ENCODE measurements around the gene MS4A4A. TPM values are rescaled to one million over a fixed set of nuclear protein-coding genes. Genes with fewer than 3 reads are reported as not detected.

The MS4A4A gene
- total RNA-seq, 4 donors from 2014 or later, result 12.3 to 64.6 (median 19.3) TPM

GRCh38 chr11:60344146-60344545 lies 63.7 kb downstream of the MS4A4A start:
- DNase-seq (ENCODE audit: extremely low spot score), result no peak
- WGBS, result 92% methylated on average over 2 of the region's 2 CpGs

GRCh38 chr11:60345489-60345888 lies 65.0 kb downstream of the MS4A4A start:
- DNase-seq (ENCODE audit: extremely low spot score), result no peak
- intact Hi-C loops (cut with DNase I), result no loop called here
- Histone ChIP-seq H3K9me3 (no peaks in the 10 kb centered on the region), H3K27ac (replicated peaks in 1 of 4) (no peak overlapping the region), H3K36me3 (no peaks in the 10 kb centered on the region), H3K4me3 (no peak overlapping the region), H3K4me1 (no peaks in the 10 kb centered on the region), H3K27me3 (peaks cover 0 to 9% (median 0%) of the 10 kb centered on the region in 4 donors)
- TF ChIP-seq, protein P1, sequence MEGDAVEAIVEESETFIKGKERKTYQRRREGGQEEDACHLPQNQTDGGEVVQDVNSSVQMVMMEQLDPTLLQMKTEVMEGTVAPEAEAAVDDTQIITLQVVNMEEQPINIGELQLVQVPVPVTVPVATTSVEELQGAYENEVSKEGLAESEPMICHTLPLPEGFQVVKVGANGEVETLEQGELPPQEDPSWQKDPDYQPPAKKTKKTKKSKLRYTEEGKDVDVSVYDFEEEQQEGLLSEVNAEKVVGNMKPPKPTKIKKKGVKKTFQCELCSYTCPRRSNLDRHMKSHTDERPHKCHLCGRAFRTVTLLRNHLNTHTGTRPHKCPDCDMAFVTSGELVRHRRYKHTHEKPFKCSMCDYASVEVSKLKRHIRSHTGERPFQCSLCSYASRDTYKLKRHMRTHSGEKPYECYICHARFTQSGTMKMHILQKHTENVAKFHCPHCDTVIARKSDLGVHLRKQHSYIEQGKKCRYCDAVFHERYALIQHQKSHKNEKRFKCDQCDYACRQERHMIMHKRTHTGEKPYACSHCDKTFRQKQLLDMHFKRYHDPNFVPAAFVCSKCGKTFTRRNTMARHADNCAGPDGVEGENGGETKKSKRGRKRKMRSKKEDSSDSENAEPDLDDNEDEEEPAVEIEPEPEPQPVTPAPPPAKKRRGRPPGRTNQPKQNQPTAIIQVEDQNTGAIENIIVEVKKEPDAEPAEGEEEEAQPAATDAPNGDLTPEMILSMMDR (IDR thresholded peaks at IDR 0.05), result peak in 2 of 3 experiments; percentile 11 to 14
- TF ChIP-seq POLR2AphosphoS5 (IDR thresholded peaks at IDR 0.05), result no peak

More at GRCh38 chr11:60344146-60344545, 63.7 kb downstream of the MS4A4A start:
- Histone ChIP-seq H3K36me3 (no peaks in the 10 kb centered on the region), H3K4me1 (no peaks in the 10 kb centered on the region), H3K27me3 (peaks cover 0 to 9% (median 0%) of the 10 kb centered on the region in 4 donors), H3K9me3 (no peaks in the 10 kb centered on the region), H3K27ac (replicated peaks in 1 of 4) (no peak overlapping the region), H3K4me3 (no peak overlapping the region)
- intact Hi-C loops (cut with DNase I), result no loop called here
- TF ChIP-seq POLR2A (IDR thresholded peaks at IDR 0.05; ENCODE audit: low read depth) (no peak), EP300 (IDR thresholded peaks at IDR 0.05) (no peak), POLR2AphosphoS5 (IDR thresholded peaks at IDR 0.05) (no peak)
- TF ChIP-seq, protein P1 (IDR thresholded peaks at IDR 0.05), result no peak

GRCh38 chr11:60347084-60347797 lies 66.8 kb downstream of the MS4A4A start:
- intact Hi-C loops (cut with DNase I), result no loop called here
- Histone ChIP-seq H3K36me3 (no peaks in the 10 kb centered on the region), H3K27ac (replicated peaks in 1 of 4) (no peak overlapping the region), H3K9me3 (no peaks in the 10 kb centered on the region), H3K4me3 (no peak overlapping the region), H3K27me3 (peaks cover 0 to 8% (median 0%) of the 10 kb centered on the region in 4 donors), H3K4me1 (no peaks in the 10 kb centered on the region)
- no peak for TF ChIP-seq POLR2AphosphoS5 (IDR thresholded peaks at IDR 0.05)
- no peak for DNase-seq (ENCODE audit: extremely low spot score)
- WGBS, result 87% methylated on average over 2 of the region's 2 CpGs

DNA sequence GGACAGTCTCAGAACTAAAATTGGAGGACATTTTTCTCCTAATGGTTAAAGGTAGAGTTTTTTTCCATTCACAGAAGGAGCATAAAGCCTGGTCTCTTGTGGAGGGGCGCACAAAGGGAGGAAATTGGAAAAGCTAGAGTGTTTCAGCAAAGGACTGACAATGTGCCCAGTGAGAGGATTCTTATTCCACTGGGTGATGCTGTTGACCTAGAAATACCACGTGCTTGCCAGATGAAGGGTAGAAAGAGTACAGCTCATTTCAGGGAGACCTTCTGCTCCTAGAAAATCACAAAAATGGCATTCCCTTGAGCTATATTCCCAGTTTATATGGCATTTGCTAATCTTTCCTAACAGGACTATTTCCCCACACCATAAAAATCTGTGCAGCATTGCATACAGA lies 67.7 kb downstream of the MS4A4A start:
- TF ChIP-seq EP300 (IDR thresholded peaks at IDR 0.05), result no peak
- TF ChIP-seq POLR2AphosphoS5 (IDR thresholded peaks at IDR 0.05), result no peak
- TF ChIP-seq POLR2A (IDR thresholded peaks at IDR 0.05; ENCODE audit: low read depth), result no peak
- no peaks in the 10 kb centered on the region for H3K9me3 ChIP-seq
- intact Hi-C loops (cut with DNase I), result no loop called here
- no peak overlapping the region for H3K4me3 ChIP-seq
- H3K27me3 ChIP-seq, result no peaks in the 10 kb centered on the region
- H3K27ac ChIP-seq (replicated peaks in 1 of 4), result no peak overlapping the region
- DNase-seq (ENCODE audit: extremely low spot score), result no peak
- no peaks in the 10 kb centered on the region for H3K4me1 ChIP-seq
- H3K36me3 ChIP-seq, result no peaks in the 10 kb centered on the region
- 65% methylated on average over 2 of the region's 2 CpGs for WGBS

DNA sequence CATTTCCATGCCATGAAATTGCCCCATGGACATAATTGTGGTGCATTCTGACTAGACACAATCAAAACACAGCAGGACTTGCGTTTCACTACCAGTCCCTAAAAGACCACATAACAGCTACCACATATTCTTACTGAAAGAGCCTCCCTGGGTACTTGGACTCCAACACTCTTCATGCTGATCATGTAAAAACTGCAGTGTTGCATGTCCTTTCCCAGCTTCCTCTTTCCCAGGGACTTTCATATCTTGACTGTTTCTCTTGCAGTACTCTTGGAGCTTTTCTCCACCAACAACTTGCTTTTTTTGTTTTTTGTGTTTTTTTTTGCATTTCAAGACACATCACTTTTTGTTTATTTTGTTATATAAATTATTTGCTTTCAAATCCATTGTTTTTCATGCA lies 69.5 kb downstream of the MS4A4A start:
- Histone ChIP-seq H3K27ac (replicated peaks in 1 of 4) (no peak overlapping the region), H3K27me3 (no peaks in the 10 kb centered on the region), H3K9me3 (no peaks in the 10 kb centered on the region), H3K4me3 (no peak overlapping the region), H3K4me1 (no peaks in the 10 kb centered on the region), H3K36me3 (no peaks in the 10 kb centered on the region)
- intact Hi-C loops (cut with DNase I), result no loop called here
- no peak for TF ChIP-seq EP300 (IDR thresholded peaks at IDR 0.05)
- TF ChIP-seq POLR2AphosphoS5 (IDR thresholded peaks at IDR 0.05), result no peak
- TF ChIP-seq, protein P1 (IDR thresholded peaks at IDR 0.05), result no peak
- DNase-seq (ENCODE audit: extremely low spot score), result no peak
- WGBS, result 89% methylated on average over 1 of the region's 1 CpG

DNA sequence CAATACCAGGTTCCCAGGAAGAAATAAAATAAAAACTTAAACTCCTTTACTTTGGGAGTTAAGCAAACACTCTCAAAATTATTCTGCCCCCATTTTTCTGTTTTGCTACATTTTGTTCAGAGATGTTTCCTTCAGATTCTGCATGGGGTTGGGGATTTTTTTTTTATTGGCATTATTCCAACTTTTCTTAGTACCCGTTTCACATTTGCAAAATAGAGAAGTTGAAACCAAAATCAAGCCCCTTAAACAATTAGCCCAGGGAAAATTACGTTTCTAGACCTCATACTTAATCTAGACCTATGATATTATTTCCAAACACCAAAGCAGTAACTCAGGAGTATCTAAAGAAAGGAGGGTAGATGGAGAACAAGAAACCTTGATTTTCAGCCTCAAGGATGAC lies 77.3 kb downstream of the MS4A4A start:
- Histone ChIP-seq H3K27ac (replicated peaks in 1 of 4) (no peak overlapping the region), H3K4me1 (no peaks in the 10 kb centered on the region), H3K4me3 (no peak overlapping the region), H3K36me3 (no peaks in the 10 kb centered on the region), H3K9me3 (peaks cover 0 to 4% (median 0%) of the 10 kb centered on the region in 4 donors), H3K27me3 (peaks cover 0 to under 1% (median 0%) of the 10 kb centered on the region in 4 donors)
- WGBS, result 53% methylated on average over 2 of the region's 2 CpGs
- no peak for DNase-seq (ENCODE audit: extremely low spot score)
- intact Hi-C loops (cut with DNase I), result no loop called here
- no peak for TF ChIP-seq POLR2AphosphoS5 (IDR thresholded peaks at IDR 0.05)
- no peak for TF ChIP-seq EP300 (IDR thresholded peaks at IDR 0.05)
- TF ChIP-seq, protein P1 (IDR thresholded peaks at IDR 0.05), result no peak
- no peak for TF ChIP-seq POLR2A (IDR thresholded peaks at IDR 0.05; ENCODE audit: low read depth)

Measured in esophagus muscularis mucosa (tissue), 4 donors.